H1 (cell line): ENCODE measurements around the gene TECR. TPM values are rescaled to one million over a fixed set of nuclear protein-coding genes. Genes with fewer than 3 reads are reported as not detected.

Experiments
- CTCF ChIA-PET: fragments of 300-600 bp; sonication (Branson Sonifier 250); formaldehyde crosslinking; loops from one replicate; lab custom pipeline; 2021; ENCODE audit not compliant: partially characterized antibody; lab: Charles Lee
- POLR2A ChIA-PET: fragments of 300-600 bp; sonication (Branson Sonifier 250); formaldehyde crosslinking; loops from one replicate; lab custom pipeline; 2021; ENCODE audit warnings: inconsistent platforms; ENCODE audit not compliant: partially characterized antibody; lab: Charles Lee
- DNase-seq, 2 experiments: peaks; one replicate each; pipeline versions ENCODE4 v3.0.0 to v3.0.0-alpha.2; 2010 to 2022; ENCODE audit warnings: low spot score in 2 of 2, low read depth in 1 of 2, mixed read lengths in 1 of 2
- FAIRE-seq: peaks from 2 replicates; lab custom pipeline; 2011; peaks lifted over from hg19 to GRCh38; lab: Jason Lieb, UNC
- H2AFZ ChIP-seq: 2 replicates; pipeline ENCODE4 v1.8.1; 2012; ENCODE audit warnings: low read length, inconsistent platforms
- H2AK5ac ChIP-seq: 2 replicates; pipeline ENCODE4 v1.6.1; 2013; ENCODE audit warnings: low read depth, low read length
- H2BK120ac ChIP-seq: replicated peaks from 2 replicates; pipeline ENCODE3; 2013; ENCODE audit warnings: low read depth, low read length, inconsistent platforms
- H2BK12ac ChIP-seq: 2 replicates; pipeline ENCODE4 v1.6.1; 2013; ENCODE audit warnings: low read depth, low read length
- H2BK15ac ChIP-seq: 2 replicates; pipeline ENCODE4 v1.6.1; 2013; ENCODE audit warnings: low read length
- H2BK20ac ChIP-seq: 2 replicates; pipeline ENCODE4 v1.6.1; 2013; ENCODE audit warnings: low read length
- H2BK5ac ChIP-seq: 2 replicates; pipeline ENCODE4 v1.6.1; 2013; ENCODE audit warnings: low read depth, low read length
- H3K14ac ChIP-seq: 2 replicates; pipeline ENCODE4 v1.6.1; 2013; ENCODE audit warnings: inconsistent platforms; ENCODE audit not compliant: insufficient read length
- H3K18ac ChIP-seq: 2 replicates; pipeline ENCODE4 v1.6.1; 2013; ENCODE audit warnings: low read length; ENCODE audit errors: extremely low read depth
- H3K23ac ChIP-seq: 2 replicates; pipeline ENCODE4 v1.6.1; 2013; ENCODE audit warnings: inconsistent platforms; ENCODE audit not compliant: insufficient read length
- H3K23me2 ChIP-seq: 2 replicates; pipeline ENCODE4 v1.6.1; 2013; ENCODE audit warnings: low read depth, low read length
- H3K27ac ChIP-seq: 2 replicates; pipeline ENCODE4 v1.6.1; 2011; ENCODE audit warnings: low read depth, low read length, inconsistent platforms
- H3K27me3 ChIP-seq, 4 experiments: replicated peaks in 1 of 4; 1 replicate in 1 of 4; 2 replicates in 3 of 4; pipeline versions ENCODE4 v1.6.1 to v1.8.1; 2011 to 2013; ENCODE audit warnings: low read length in 3 of 4, mild to moderate bottlenecking in 3 of 4, inconsistent platforms in 2 of 4, mixed read lengths in 2 of 4, moderate library complexity in 1 of 4; ENCODE audit not compliant: control insufficient read depth in 3 of 4, insufficient read depth in 3 of 4; ENCODE audit errors: extremely low read depth in 1 of 4
- H3K36me3 ChIP-seq, 4 experiments: 2 replicates each; pipeline versions ENCODE4 v1.6.1 to v1.8.1; 2011 to 2013; ENCODE audit warnings: mild to moderate bottlenecking in 4 of 4, low read length in 3 of 4, moderate library complexity in 2 of 4, control low read depth in 1 of 4, inconsistent platforms in 1 of 4; ENCODE audit not compliant: insufficient read depth in 4 of 4, control insufficient read depth in 2 of 4
- H3K4ac ChIP-seq: replicated peaks from 2 replicates; pipeline ENCODE3; 2013; ENCODE audit warnings: low read length, low read depth, mixed read lengths, inconsistent platforms; ENCODE audit not compliant: insufficient read length
- H3K4me1 ChIP-seq, 4 experiments: replicated peaks in 1 of 4; 1 replicate in 1 of 4; 2 replicates in 3 of 4; pipeline versions ENCODE4 v1.6.1 to v1.8.1; 2011 to 2013; ENCODE audit warnings: low read length in 3 of 4, inconsistent platforms in 2 of 4, mixed read lengths in 1 of 4; ENCODE audit not compliant: insufficient read depth in 4 of 4, control insufficient read depth in 3 of 4
- H3K4me2 ChIP-seq, 2 experiments: 2 replicates each; pipeline versions ENCODE4 v1.6.1 to v1.8.1; 2011 to 2013; ENCODE audit warnings: low read depth in 2 of 2, low read length in 2 of 2, control low read depth in 1 of 2, inconsistent platforms in 1 of 2, mild to moderate bottlenecking in 1 of 2; ENCODE audit not compliant: insufficient read depth in 1 of 2
- H3K4me3 ChIP-seq, 4 experiments: fragments of 200-600, 300-600 bp in 1 of 4; sonication (generic), shearing (Covaris generic), sonication (Bioruptor Twin) in 1 of 4; 2 replicates each; pipeline versions ENCODE4 v1.5.1 to v1.8.1; 2011 to 2016; ENCODE audit warnings: low read length in 4 of 4, low read depth in 3 of 4, control low read depth in 2 of 4, inconsistent platforms in 2 of 4, mild to moderate bottlenecking in 2 of 4, mixed read lengths in 1 of 4, moderate library complexity in 1 of 4; ENCODE audit not compliant: insufficient read depth in 2 of 4; ENCODE audit errors: extremely low read depth in 1 of 4
- H3K56ac ChIP-seq: replicated peaks from 2 replicates; pipeline ENCODE3; 2013; ENCODE audit warnings: low read depth, mild to moderate bottlenecking, mixed read lengths, low read length, inconsistent platforms; ENCODE audit not compliant: insufficient read length
- H3K79me1 ChIP-seq: 2 replicates; pipeline ENCODE4 v1.6.1; 2013; ENCODE audit warnings: low read depth, low read length, control low read depth
- H3K79me2 ChIP-seq, 2 experiments: 2 replicates each; pipeline versions ENCODE4 v1.6.1 to v1.8.1; 2012 to 2013; ENCODE audit warnings: low read length in 2 of 2, mild to moderate bottlenecking in 2 of 2, inconsistent platforms in 1 of 2; ENCODE audit not compliant: insufficient read depth in 2 of 2, control insufficient read depth in 1 of 2
- H3K9ac ChIP-seq, 4 experiments: replicated peaks in 1 of 4; 1 replicate in 1 of 4; 2 replicates in 3 of 4; pipeline versions ENCODE4 v1.6.1 to v1.8.1; 2011 to 2013; ENCODE audit warnings: low read depth in 3 of 4, low read length in 3 of 4, control low read depth in 2 of 4, mild to moderate bottlenecking in 2 of 4, moderate library complexity in 2 of 4, inconsistent platforms in 1 of 4; ENCODE audit errors: extremely low read depth in 1 of 4
- H3K9me3 ChIP-seq, 2 experiments: 2 replicates each; pipeline versions ENCODE4 v1.6.1 to v1.8.1; 2012 to 2013; ENCODE audit warnings: mild to moderate bottlenecking in 2 of 2, moderate library complexity in 2 of 2, control low read depth in 1 of 2, inconsistent platforms in 1 of 2, low read depth in 1 of 2, low read length in 1 of 2, mixed read lengths in 1 of 2; ENCODE audit not compliant: insufficient read depth in 2 of 2
- H4K20me1 ChIP-seq, 2 experiments: replicated peaks in 1 of 2; 2 replicates each; pipeline versions ENCODE3 to v1.8.1; 2011 to 2013; ENCODE audit warnings: inconsistent platforms in 2 of 2, low read length in 2 of 2, mild to moderate bottlenecking in 1 of 2; ENCODE audit not compliant: insufficient read depth in 2 of 2, control insufficient read depth in 1 of 2
- H4K5ac ChIP-seq: 2 replicates; pipeline ENCODE4 v1.6.1; 2013; ENCODE audit warnings: low read length, low read depth, mixed read lengths, inconsistent platforms; ENCODE audit not compliant: insufficient read length
- H4K8ac ChIP-seq: 2 replicates; pipeline ENCODE4 v1.8.0; 2013; ENCODE audit warnings: mild to moderate bottlenecking, moderate library complexity, low read length, inconsistent platforms; ENCODE audit not compliant: insufficient read depth; ENCODE audit errors: extremely low read depth
- H4K91ac ChIP-seq: replicated peaks from 2 replicates; pipeline ENCODE3; 2013; ENCODE audit warnings: low read length, mixed read lengths, inconsistent platforms; ENCODE audit not compliant: insufficient read length
- CEBPB ChIP-seq: IDR thresholded peaks from 2 replicates; pipeline ENCODE4 v1.6.1; 2012; ENCODE audit warnings: low read depth, low read length
- CHD2 ChIP-seq: IDR thresholded peaks from 2 replicates; pipeline ENCODE4 v1.6.1; 2012; ENCODE audit warnings: low read length, improper control_type of control experiment
- NRF1 ChIP-seq: IDR thresholded peaks from 2 replicates; pipeline ENCODE4 v1.6.1; 2011; ENCODE audit warnings: mild to moderate bottlenecking, low read depth, low read length, improper control_type of control experiment
- SAP30 ChIP-seq: fragments of 300-600 bp; sonication (generic); IDR thresholded peaks from 2 replicates; pipeline ENCODE4 v1.7.1; 2012; ENCODE audit warnings: low read length, moderate library complexity, mild to moderate bottlenecking, inconsistent platforms; ENCODE audit not compliant: insufficient read depth, insufficient replicate concordance
- SIN3A ChIP-seq, 2 experiments: IDR thresholded peaks in 1 of 2; conservative IDR thresholded peaks in 1 of 2; 2 replicates each; pipeline ENCODE4 v1.6.1; 2011 to 2012; ENCODE audit warnings: low read length in 2 of 2, improper control_type of control experiment in 1 of 2, low read depth in 1 of 2, mild to moderate bottlenecking in 1 of 2
- WGBS, 2 experiments: shearing (Covaris generic) in 1 of 2; methylation state at CpG; one replicate each; pipeline versions ENCODE4 v1.1.6 to v1.1.7; 2013 to 2015; ENCODE audit warnings: low lambda C conversion rate in 2 of 2, mixed read lengths in 2 of 2, inconsistent platforms in 1 of 2, low coverage in 1 of 2, missing lambda C conversion rate in 1 of 2; ENCODE audit not compliant: insufficient replicate concordance in 2 of 2, insufficient coverage in 1 of 2, insufficient read length in 1 of 2; ENCODE audit errors: extremely low coverage in 1 of 2, missing lambda C conversion rate in 1 of 2; 5-methylcytosine and 5-hydroxymethylcytosine counted together
- polyA plus RNA-seq, 7 experiments: library from polyadenylated mRNA; depleted of rRNA in 3 of 7; stranded (reverse) in 5 of 7; unstranded in 2 of 7; fragments of >200 nt in 5 of 7; fragments of 200-250 nt in 2 of 7; gene quantifications; 1 replicate in 5 of 7; 2 replicates in 1 of 7; 4 replicates in 1 of 7; pipeline versions ENCODE4 v1.2.1 to v1.2.3, GENCODE V29; 2011 to 2013; ENCODE audit warnings: missing spikeins in 2 of 7, mixed read lengths in 2 of 7
- total RNA-seq: library from RNA; stranded (reverse); fragmentation: NEBNext Ultra II Directional; extraction: Animal tissue kit (Norgen Biotek cat#: 25700); gene quantifications from 2 replicates; pipeline ENCODE4 v1.2.1, GENCODE V29; 2021
- TF ChIP-seq, protein P1 (sequence below), 3 experiments: IDR thresholded peaks; 1 replicate in 2 of 3; 2 replicates in 1 of 3; pipeline versions ENCODE4 v1.5.1 to v1.6.1; 2011; ENCODE audit warnings: low read length in 3 of 3, mild to moderate bottlenecking in 3 of 3, inconsistent platforms in 2 of 3, low read depth in 1 of 3, moderate library complexity in 1 of 3; ENCODE audit not compliant: insufficient read depth in 1 of 3; ENCODE audit errors: control extremely low read depth in 1 of 3

Gene TECR
- total and polyA plus RNA-seq, 2 of the 8 experiments (the other 6 are each of a cell fraction or from before 2014, with no cell fraction given), result 172 to 405 TPM

DNA sequence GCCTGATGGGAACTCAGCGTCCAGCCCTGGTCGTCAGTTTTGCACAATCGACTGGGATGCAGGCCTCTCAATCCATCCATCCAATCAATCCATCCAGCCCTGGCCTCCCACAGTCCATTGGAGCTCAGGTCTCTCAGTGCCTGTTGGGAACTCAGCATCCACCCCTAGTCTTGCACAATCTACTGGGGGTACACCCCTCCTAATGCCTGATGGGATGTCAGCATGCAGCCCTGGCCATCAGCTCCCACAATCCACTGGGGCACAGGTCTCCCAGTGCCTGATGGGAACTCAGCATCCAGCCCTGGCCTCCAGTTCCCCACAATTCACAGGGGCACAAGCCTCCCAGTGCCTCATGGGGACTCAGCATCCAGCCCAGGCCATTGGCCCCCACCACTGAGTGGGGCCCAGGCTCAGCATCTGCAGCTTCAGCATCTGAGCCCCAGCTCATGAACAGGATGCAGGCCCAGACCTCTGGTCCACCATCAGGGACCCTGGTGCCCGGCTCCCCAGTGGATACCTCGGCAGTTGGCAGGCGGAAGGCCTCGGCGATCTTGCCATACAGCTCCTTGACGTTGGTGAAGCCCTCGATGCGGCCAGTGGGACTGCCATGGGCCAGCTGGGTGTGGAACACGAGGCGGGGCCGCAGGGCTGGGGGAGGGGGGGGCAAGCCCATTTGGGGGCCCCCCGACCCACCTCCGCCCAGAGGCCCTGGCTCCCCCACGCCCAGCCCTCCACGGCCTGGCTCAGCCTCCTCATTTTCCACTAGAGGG lies 47.0 kb upstream of the TECR start:
- Histone ChIP-seq H3K4ac (no peak overlapping the region), H3K4me1 (peaks cover 0 to 12% (median 3%) of the 10 kb centered on the region in 4 experiments; a peak in 5 of 7 replicates), H3K79me2 (no peaks in the 10 kb centered on the region), H2BK5ac (no peak overlapping the region), H2BK12ac (no peak overlapping the region), H3K4me3 (no peak overlapping the region), H4K5ac (no peak overlapping the region), H4K8ac (no peak overlapping the region), H3K4me2 (no peak overlapping the region), H2BK20ac (no peak overlapping the region), H3K27ac (no peak overlapping the region), H3K36me3 (peaks cover 5 to 17% (median 10%) of the 10 kb centered on the region in 4 experiments; a peak in 6 of 8 replicates), H4K20me1 (peaks cover 0 to 8% of the 10 kb centered on the region in 2 experiments), H3K56ac (no peak overlapping the region), H3K27me3 (no peaks in the 10 kb centered on the region), H2BK15ac (no peak overlapping the region), H3K9ac (no peak overlapping the region), H3K23me2 (no peaks in the 10 kb centered on the region), H3K79me1 (no peaks in the 10 kb centered on the region), H2AFZ (no peak overlapping the region), H4K91ac (no peak overlapping the region), H2AK5ac (no peak overlapping the region), H3K23ac (no peak overlapping the region), H3K9me3 (no peaks in the 10 kb centered on the region), H3K14ac (no peak overlapping the region), H2BK120ac (no peak overlapping the region), H3K18ac (no peak overlapping the region)
- 94% methylated on average over 11 of the region's 18 CpGs; no CpG with 5 or more reads in 1 of the 2 experiments for WGBS, 2 experiments
- DNase-seq (no peak), FAIRE-seq (no peak)
- POLR2A ChIA-PET, result interaction anchor here (0.5 to 7.0 kb wide), 5 partner anchors 10 to 868 kb away, joined by 3 to 45 read pairs (median 4); partner anchors contain the start of genes DNAJB1 and GIPC1
- CTCF ChIA-PET, result interaction anchor here (0.6 to 5.6 kb wide), 10 partner anchors 10 to 909 kb away, joined by 3 to 36 read pairs (median 3); partner anchors contain the start of gene GIPC1
- TF ChIP-seq SAP30 (no peak), CHD2 (no peak), SIN3A (conservative IDR thresholded peaks at IDR 0.05 in 1 of 2, IDR thresholded peaks at IDR 0.05 in 1 of 2; ENCODE audit: low read depth in 1 of 2, low read length in 2 of 2) (no peak), NRF1 (no peak), CEBPB (no peak)
- TF ChIP-seq, protein P1, sequence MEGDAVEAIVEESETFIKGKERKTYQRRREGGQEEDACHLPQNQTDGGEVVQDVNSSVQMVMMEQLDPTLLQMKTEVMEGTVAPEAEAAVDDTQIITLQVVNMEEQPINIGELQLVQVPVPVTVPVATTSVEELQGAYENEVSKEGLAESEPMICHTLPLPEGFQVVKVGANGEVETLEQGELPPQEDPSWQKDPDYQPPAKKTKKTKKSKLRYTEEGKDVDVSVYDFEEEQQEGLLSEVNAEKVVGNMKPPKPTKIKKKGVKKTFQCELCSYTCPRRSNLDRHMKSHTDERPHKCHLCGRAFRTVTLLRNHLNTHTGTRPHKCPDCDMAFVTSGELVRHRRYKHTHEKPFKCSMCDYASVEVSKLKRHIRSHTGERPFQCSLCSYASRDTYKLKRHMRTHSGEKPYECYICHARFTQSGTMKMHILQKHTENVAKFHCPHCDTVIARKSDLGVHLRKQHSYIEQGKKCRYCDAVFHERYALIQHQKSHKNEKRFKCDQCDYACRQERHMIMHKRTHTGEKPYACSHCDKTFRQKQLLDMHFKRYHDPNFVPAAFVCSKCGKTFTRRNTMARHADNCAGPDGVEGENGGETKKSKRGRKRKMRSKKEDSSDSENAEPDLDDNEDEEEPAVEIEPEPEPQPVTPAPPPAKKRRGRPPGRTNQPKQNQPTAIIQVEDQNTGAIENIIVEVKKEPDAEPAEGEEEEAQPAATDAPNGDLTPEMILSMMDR (IDR thresholded peaks at IDR 0.05; ENCODE audit: control extremely low read depth in 1 of 3, insufficient read depth in 1 of 3, low read depth in 1 of 3, low read length in 3 of 3), result no peak
